Fibroblast of skin of left quadriceps (primary cell): ENCODE data around the gene CCDC38.

Experiments
- DNase-seq, 2 experiments: peaks; one replicate each; pipeline ENCODE4 v3.0.0-alpha.2; 2013; ENCODE audit warnings: low read depth in 2 of 2

CCDC38 gene

GRCh38 chr12:95836630-95837239 is 105.7 kb downstream of the CCDC38 start:
- no peak for DNase-seq

GRCh38 chr12:95836185-95836609 is 106.2 kb downstream of the CCDC38 start:
- DNase-seq: no peak

GRCh38 chr12:95834572-95834971 is 107.8 kb downstream of the CCDC38 start:
- no peak for DNase-seq

- DNase-seq: no peak
These were observed 111.9 kb downstream of the CCDC38 start for GRCh38 chr12:95830335-95831089.

GRCh38 chr12:95829395-95829794 is 113.0 kb downstream of the CCDC38 start:
- DNase-seq: no peak

- DNase-seq: no peak
These were observed 122.2 kb downstream of the CCDC38 start for GRCh38 chr12:95820096-95820703.
